ENCODE measurements around the gene BCOR. TPM values are rescaled to one million over a fixed set of nuclear protein-coding genes. Genes with fewer than 3 reads are reported as not detected.

Gene BCOR
- total RNA-seq, 1 experiment from 2014 or later: 35.1 TPM

DNA sequence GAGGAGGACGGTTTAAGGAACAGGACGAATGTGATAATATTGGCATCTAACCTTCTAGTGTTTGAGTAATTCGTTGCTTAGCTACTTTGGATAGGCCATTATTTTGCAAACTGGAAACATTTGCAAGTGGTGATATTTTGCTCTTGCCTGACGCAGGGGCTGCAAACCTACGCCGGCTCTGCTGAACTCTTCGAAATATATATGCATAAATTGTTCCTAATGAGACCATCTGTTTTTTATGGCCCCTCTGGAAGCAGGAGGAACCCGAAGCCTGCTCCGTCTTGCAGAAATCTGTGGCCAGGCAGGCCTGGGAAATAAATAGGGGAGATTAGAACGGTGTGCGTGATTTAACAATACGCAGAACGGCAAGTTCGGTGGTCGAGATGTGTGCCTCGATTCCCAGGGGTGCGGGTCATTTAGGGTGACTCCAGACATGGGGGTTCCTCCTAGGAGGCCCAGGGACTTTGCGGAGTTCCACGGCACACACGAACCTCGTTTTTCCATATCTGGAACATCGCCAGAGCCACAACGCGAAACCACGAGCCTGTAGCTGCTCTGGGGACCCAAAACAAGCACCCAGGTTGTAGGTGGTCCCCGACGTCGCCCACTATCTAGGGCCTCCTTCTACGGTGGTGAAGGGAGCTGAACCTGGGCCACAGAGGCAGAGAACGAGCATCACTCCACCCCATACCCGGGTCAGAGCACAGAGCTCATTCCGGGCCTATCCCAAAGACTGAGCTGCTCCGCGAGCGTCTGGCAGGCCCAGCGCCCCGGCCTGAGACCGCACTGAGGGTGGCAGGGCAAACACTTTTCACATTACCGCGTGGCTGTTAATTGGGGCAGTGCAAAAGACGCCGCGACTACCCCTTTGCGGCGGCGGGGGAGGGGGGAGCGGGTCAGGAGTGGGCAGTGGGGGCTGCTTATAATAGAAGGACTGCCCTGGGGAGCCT, 89.7 kb downstream of the BCOR start:
- Histone ChIP-seq H3K79me2 (ENCODE audit: insufficient read depth, low read length) (no peaks in the 10 kb centered on the region), H3K36me3 (ENCODE audit: control insufficient read depth in 1 of 2, insufficient read depth in 2 of 2, low read length in 2 of 2) (no peaks in the 10 kb centered on the region), H3K4me3 (replicated peaks in 1 of 2; ENCODE audit: low read depth in 1 of 2, low read length in 2 of 2) (no peak overlapping the region), H4K20me1 (ENCODE audit: insufficient read depth) (no peaks in the 10 kb centered on the region), H3K4me2 (ENCODE audit: low read length) (no peak overlapping the region), H3K9ac (ENCODE audit: low read length) (no peak overlapping the region), H3K9me2 (ENCODE audit: insufficient read depth) (no peaks in the 10 kb centered on the region), H2AFZ (ENCODE audit: low read depth, low read length, poor library complexity, severe bottlenecking) (no peak overlapping the region), H3K4me1 (ENCODE audit: control insufficient read depth in 1 of 2, insufficient read depth in 2 of 2, low read length in 2 of 2) (peaks cover 4 to 6% of the 10 kb centered on the region in 2 experiments; a peak in 2 of 4 replicates), H3K9me3 (ENCODE audit: control insufficient read depth in 1 of 2, insufficient read depth in 1 of 2, low read depth in 1 of 2, low read length in 2 of 2) (no peaks in the 10 kb centered on the region), H3K27ac (ENCODE audit: low read depth, low read length) (no peak overlapping the region), H3K27me3 (ENCODE audit: insufficient read depth, low read length) (no peaks in the 10 kb centered on the region)
- ChIA-PET POLR2A (no interaction called here), RAD21 (ENCODE audit: low non-redundant PET in 1 of 2, low total read pairs in 2 of 2, uncharacterized antibody in 2 of 2, unreplicated experiment in 2 of 2) (no interaction called here), CTCF (no interaction called here)
- no peak for DNase-seq (ENCODE audit: low read depth, low spot score)
- ATAC-seq: no peak
- no TSS peak for BruUV-seq (replicated peaks)
- TF ChIP-seq POLR2A (IDR thresholded peaks at IDR 0.05; ENCODE audit: borderline replicate concordance, extremely low read depth, insufficient read depth, insufficient read length) (no peak), TCF7L2 (IDR thresholded peaks at IDR 0.05; ENCODE audit: borderline replicate concordance, extremely low read depth, insufficient read depth, insufficient read length) (no peak), EZH2 (IDR thresholded peaks at IDR 0.05) (no peak), CBX3 (IDR thresholded peaks at IDR 0.05; ENCODE audit: low read depth) (no peak), ZNF274 (IDR thresholded peaks at IDR 0.05; ENCODE audit: low read depth, low read length) (no peak), SRF (IDR thresholded peaks at IDR 0.05; ENCODE audit: low read depth) (no peak), ZFX (IDR thresholded peaks at IDR 0.05) (no peak), POLR2AphosphoS5 (IDR thresholded peaks at IDR 0.05; ENCODE audit: low read depth, low read length) (no peak), ELF1 (IDR thresholded peaks at IDR 0.05; ENCODE audit: borderline replicate concordance, low read depth) (no peak), CEBPB (IDR thresholded peaks at IDR 0.05; ENCODE audit: low read depth) (no peak), RAD21 (IDR thresholded peaks at IDR 0.05; ENCODE audit: low read depth) (no peak)
- TF ChIP-seq, protein P1, sequence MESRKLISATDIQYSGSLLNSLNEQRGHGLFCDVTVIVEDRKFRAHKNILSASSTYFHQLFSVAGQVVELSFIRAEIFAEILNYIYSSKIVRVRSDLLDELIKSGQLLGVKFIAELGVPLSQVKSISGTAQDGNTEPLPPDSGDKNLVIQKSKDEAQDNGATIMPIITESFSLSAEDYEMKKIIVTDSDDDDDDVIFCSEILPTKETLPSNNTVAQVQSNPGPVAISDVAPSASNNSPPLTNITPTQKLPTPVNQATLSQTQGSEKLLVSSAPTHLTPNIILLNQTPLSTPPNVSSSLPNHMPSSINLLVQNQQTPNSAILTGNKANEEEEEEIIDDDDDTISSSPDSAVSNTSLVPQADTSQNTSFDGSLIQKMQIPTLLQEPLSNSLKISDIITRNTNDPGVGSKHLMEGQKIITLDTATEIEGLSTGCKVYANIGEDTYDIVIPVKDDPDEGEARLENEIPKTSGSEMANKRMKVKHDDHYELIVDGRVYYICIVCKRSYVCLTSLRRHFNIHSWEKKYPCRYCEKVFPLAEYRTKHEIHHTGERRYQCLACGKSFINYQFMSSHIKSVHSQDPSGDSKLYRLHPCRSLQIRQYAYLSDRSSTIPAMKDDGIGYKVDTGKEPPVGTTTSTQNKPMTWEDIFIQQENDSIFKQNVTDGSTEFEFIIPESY (IDR thresholded peaks at IDR 0.05; ENCODE audit: extremely low read depth, insufficient replicate concordance, low read length): no peak
- intact Hi-C loops (cut with micrococcal nuclease): no loop called here
